ENCODE data around the gene NDUFAF2. TPM values are rescaled to one million over a fixed set of nuclear protein-coding genes. Genes with fewer than 3 reads are reported as not detected.
"Not testable (repeated sequence)": the region's sequence is repeated elsewhere in the genome, so short reads cannot be mapped to it uniquely, and the experiment has no call there.

NDUFAF2 gene
- total RNA-seq, 1 donor from 2014 or later: 27.0 TPM

DNA sequence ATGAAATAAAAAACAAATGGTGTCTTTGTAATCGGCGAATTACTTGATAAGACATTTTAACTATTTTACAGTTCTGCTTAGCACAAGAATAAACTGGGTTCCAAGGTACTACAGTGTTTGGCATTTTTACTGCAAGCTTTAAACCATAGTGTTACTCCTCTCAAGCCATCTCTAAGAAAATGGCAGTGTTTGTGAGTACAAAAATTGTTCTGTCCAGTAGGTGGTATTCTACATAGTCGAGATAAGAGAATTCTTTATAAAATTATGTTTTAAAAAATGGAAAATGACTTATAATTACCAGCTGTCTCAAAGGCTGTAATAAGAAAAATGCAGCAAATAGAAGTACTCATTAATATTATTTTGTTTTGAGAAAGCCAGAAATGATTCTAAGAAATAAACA is 214.1 kb downstream of the NDUFAF2 start:
- ATAC-seq: no peak
- intact Hi-C loops (cut with DNase I): no loop called here
- no peak for DNase-seq (ENCODE audit: low spot score)

DNA sequence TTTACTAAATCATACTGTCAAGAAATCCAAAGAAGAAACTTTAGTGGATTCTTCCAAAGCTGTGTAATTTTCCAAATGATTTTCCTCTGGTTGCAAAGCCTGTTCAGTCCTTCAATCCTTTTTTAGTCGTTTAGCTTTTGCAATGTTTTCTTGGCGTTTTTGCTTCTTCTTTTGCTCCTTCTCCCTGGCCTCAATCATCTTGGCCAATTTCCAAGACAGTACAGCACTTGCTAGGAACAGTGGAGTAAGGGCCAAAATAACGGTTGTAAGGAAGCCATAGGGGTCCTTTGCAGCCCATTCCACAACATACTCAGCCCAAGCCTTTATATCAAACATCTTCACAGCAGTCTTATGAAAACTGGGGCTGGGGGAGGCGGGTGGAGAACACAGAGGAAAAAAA is 214.8 kb downstream of the NDUFAF2 start:
- DNase-seq (ENCODE audit: low spot score) (no peak), ATAC-seq (no peak)
- intact Hi-C loops (cut with DNase I): loop anchor here (10.0 kb wide), 1 partner anchor 175 kb away; the partner anchor contains the start of gene ZSWIM6

DNA sequence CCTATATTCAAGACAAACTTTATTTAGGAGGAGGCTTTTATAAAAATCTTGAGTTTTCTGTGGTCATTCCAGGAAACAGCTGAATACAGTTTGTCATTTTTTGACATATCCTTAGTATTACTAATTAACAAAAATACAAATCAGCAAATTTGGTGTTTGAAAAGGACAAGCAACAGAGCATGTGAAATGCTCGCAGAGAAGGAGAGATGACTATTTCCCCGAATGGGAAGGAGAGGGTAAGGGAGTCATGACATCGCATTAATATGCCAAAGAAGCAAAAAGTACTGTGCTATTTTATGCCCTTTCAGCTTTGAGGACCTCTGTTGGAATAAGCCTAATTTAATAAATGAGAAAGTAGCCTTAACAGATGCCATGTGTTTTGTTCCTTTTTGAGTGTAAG is 215.5 kb downstream of the NDUFAF2 start:
- ATAC-seq: no peak
- DNase-seq (ENCODE audit: low spot score): no peak
- intact Hi-C loops (cut with DNase I): loop anchor here (10.0 kb wide), 1 partner anchor 174 kb away; the partner anchor contains the start of gene ZSWIM6

DNA sequence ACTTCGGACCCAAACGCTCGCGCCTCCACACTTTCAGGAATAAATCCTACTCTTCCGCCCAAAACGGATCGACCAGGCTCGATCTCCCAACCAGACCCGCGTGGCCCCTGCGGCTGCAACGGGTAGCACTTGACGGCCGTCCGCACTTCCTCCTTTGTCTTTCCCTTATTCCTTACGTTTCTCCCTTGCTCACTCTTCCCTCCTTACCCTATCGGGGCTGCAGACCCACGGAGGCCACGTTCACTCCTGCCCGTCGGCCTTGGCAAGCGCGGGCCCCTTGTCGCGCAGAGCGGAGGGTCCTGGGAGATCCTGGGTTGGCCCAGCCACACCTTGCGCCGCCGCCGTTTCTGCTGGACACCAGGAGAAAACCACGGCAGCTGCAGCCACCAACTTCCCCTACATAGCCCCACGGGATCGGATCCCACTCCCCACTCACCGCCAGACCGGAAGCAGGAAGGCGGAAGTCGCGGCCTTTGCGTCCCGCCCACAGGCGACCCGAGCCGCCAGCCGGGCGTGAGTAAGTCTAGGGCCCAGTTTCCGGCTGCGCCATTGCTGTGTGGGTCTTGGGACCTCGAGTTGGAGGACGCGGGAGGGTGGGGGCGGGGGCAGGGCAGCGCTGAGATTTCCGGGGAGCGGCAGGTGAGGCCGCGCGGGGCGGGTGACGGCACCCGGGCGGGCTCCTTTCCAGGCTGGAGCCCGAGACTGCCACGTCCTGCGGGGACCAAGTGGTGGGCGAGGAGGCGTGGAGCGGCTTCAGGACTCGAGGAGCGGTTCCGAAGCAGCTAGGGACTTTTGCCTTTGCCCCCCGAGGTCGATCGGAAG is 217.2 kb downstream of the NDUFAF2 start, which contains the start of gene SMIM15:
TSS of gene SMIM15 (minus strand) at position 459 of the 822 bp plus-strand sequence. CDS start 2,297 bp downstream, outside the sequence.
- peak; percentile 92 for DNase-seq (ENCODE audit: low spot score)
- ATAC-seq: peak; percentile 98
- intact Hi-C loops (cut with DNase I): loop anchor here (10.0 kb wide), 1 partner anchor 173 kb away; the partner anchor contains the start of gene ZSWIM6

DNA sequence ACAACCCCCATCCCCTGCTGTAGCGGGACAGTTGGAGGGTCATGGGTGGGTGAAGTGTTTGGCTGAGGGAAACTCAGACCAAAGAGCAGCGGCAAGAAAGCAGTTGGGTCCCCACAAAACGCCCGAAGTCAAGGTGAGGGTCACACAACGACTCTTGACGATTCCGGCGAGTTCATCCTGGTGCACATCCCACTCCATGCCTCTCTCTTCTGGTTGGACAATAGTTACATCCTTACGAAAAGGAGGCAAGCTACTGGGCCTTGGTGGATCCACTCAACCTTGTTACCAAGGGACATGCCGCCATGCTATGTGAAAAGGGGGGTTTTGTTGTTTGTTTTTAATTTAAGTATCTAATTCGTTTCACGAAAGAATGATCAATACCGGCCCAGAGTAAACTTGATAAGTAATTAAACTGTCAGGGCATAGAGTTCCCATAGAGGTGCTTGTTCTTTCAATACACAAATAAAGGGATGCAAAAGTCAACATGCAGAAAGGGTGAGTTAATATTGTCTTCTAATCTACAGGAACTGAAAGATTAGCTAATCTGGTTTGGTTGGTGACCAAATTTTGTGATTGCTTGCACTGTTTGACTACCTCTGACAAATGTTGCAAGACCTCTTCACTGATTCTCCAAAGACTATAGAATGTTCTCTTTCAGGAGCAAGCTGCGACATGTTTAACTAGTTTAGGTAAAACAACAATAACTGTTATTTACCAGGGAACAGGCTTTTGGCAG is 218.0 kb downstream of the NDUFAF2 start:
- intact Hi-C loops (cut with DNase I): loop anchor here (10.0 kb wide), 1 partner anchor 172 kb away; the partner anchor contains the start of gene ZSWIM6
- DNase-seq (ENCODE audit: low spot score) (peak; percentile 58), ATAC-seq (peak; percentile 43)

DNA sequence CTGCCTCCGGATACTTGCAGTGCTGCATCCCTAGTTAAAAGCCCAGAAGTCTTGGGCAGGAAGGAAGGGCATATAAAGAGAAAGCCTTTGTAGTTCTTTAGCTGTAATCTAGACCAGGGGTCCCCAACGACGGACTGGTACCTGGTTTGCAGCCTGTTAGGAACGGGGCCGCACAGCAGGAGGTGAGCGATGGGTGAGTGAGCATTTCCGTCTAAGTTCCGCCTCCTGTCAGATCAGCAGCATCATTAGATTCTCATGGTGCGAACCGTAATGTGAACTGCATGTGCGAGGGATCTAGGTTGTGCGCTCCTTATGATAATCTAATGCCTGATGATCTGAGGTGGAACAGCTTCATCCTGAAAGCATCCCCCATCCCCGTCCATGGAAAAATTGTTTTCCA is 218.9 kb downstream of the NDUFAF2 start:
- DNase-seq (ENCODE audit: low spot score) (no peak), ATAC-seq (no peak)
- intact Hi-C loops (cut with DNase I): loop anchor here (10.0 kb wide), 1 partner anchor 171 kb away; the partner anchor contains the start of gene ZSWIM6

DNA sequence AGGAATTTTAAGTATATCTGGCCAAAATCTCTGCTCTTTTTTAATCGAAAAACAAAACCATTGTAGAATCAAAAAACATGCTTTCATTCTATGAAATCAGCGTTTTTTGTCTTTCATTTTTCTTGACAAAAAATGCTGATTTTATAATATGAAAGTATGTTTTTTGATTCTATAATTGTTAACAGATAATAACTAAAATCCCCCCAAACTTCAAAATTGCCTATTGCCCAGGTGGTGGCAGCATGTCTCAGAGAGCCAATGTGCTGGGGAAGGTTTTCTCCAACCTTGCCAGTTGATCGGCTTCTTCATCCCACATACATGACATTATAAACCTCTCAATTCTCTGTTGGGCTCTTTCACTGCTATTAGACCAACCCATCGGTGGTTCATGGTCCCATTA is 222.4 kb downstream of the NDUFAF2 start:
- no peak for DNase-seq (ENCODE audit: low spot score)
- ATAC-seq: no peak
- intact Hi-C loops (cut with DNase I): loop anchor here (10.0 kb wide), 1 partner anchor 167 kb away; the partner anchor contains the start of gene ZSWIM6

DNA sequence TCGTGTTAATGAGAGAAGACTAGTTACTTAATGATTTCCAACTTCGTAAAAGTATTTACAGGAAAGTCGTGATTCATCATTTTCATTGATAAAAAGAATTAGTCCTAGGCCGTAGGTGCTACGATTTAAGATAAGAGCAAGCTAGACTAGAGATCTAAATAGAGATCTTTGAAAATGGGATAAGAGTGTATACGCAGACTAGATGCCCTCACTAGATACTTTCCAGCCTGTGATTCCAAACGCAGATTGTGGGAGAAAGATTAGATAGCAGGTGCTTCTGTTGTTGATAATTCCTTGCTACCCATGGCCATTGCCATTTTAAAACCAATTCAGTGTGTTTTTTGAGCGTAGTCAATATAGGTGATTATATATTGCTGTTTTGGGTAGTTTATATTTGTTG is 223.9 kb downstream of the NDUFAF2 start:
- DNase-seq (ENCODE audit: low spot score) (no peak), ATAC-seq (no peak)
- intact Hi-C loops (cut with DNase I): loop anchor here (10.0 kb wide), 1 partner anchor 166 kb away; the partner anchor contains the start of gene ZSWIM6

DNA sequence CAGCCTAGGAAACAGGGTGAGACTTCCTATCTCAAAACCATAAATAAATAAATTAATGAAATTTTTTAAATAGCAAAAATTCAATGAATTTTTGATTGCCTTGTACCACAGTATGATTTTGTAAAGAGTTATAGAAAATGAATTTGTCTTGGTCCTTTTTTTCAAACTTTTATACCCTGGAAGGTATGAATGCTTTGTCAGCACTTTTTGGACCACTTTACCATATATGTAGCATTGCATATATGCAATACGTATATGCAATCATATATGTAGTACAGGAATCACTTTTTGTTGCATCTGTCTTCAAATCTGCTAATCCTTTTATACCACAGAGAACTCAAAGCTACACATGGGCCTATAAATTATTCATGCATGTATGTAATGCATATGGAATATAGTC is 226.5 kb downstream of the NDUFAF2 start:
- ATAC-seq (no peak), DNase-seq (ENCODE audit: low spot score) (no peak)
- intact Hi-C loops (cut with DNase I): no loop called here

DNA sequence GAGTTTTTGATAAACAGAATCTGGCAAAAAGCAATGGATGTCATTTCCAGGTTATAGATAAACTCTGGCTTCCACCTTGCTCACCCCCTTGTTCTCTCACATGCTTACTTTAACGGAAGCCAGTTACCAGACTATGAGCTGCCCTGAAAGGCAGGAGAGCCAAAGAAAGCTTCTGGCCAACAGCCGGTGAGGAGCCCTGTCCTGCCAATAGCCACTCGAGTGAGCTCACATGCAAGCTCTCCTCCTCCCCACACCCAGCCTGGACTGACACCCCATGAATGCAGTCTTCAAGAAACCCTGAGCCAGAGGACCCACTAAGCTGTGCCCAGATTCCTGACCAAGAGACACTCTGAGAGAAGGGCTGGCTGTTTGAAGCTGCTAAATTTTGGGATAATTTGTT is 231.6 kb downstream of the NDUFAF2 start:
- ATAC-seq (no peak), DNase-seq (ENCODE audit: low spot score) (no peak)
- intact Hi-C loops (cut with DNase I): no loop called here

DNA sequence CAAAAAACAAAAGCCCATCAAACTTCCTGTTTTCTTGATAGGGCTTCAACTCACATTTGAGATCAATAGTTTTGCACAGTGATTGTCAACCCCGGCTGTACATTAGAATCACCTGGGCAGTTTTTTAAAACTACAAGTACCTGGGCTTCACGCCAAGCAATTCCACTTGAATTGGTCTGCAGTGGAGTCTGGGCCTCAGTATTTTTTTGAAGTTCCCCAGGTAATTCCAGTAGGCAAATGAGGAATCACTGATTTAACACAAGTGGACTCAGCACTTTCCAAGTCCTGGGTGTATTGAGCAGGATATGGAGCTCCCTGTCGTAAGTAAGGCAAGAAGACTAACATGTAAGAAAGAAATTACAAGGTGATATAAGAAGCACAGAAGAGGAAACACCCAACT is 232.1 kb downstream of the NDUFAF2 start:
- DNase-seq (ENCODE audit: low spot score): no peak
- no peak for ATAC-seq
- intact Hi-C loops (cut with DNase I): no loop called here

DNA sequence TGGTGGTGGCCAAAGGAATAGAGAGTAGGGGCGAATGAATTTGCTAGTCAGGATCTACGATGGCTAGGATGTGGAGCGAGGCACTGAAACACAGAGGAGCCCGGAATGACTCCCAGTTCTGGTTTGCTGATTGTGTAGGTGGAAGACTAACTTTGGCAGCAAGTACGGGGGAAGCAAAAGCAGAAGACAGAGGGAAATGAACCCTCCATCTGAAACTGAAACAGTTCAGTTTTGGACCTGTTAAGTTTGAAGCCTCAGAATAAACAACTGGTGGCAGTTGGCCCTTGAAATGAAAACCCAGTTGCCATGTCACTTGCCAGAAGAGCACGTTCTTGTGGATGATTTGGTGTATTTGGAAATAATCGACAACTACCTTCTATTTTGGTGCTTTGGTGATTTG is 232.7 kb downstream of the NDUFAF2 start:
- no peak for ATAC-seq
- intact Hi-C loops (cut with DNase I): no loop called here

DNA sequence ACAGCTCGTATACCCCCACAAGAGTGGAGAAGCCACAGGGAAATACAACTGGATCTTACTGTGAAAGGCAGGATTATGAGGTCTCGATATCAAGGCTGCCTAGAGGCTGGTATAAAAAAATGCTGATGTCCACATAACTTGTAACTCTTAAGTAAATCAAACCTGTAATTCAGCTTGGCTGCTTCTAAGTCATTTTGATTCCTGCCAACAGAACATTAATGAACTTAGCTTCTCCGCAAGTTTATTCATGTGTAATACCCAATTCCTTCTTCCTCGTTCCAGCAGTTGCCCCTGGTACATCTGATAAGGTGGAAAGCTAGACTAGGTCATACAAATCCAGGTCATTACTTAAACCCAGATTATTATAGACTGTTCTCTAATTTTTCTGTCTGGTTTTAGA is 233.7 kb downstream of the NDUFAF2 start:
- intact Hi-C loops (cut with DNase I): no loop called here
- ATAC-seq: no peak
- no peak for DNase-seq (ENCODE audit: low spot score)

More for the DNA sequence above, 232.7 kb downstream of the NDUFAF2 start:
- no peak for DNase-seq (ENCODE audit: low spot score)

DNA sequence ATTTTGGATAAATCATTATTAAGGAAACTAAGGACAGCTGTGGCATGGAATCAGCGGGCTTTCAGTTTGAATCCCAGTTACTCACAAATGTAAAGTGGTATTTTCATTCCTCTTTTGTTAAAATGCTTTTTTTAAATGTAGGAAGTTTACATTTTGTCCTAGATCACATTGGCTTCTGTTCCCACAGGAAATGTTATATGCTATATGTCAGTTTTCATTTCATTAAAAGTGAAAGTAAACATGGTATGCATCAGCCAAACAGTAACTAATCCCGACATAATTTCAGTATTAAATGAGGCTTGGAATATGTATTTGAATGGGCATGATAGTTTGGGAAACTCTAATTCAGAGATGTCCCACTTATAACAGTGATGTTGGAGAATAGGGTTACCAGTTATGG is 235.9 kb downstream of the NDUFAF2 start:
- intact Hi-C loops (cut with DNase I): no loop called here
- DNase-seq (ENCODE audit: low spot score) (no peak), ATAC-seq (no peak)

DNA sequence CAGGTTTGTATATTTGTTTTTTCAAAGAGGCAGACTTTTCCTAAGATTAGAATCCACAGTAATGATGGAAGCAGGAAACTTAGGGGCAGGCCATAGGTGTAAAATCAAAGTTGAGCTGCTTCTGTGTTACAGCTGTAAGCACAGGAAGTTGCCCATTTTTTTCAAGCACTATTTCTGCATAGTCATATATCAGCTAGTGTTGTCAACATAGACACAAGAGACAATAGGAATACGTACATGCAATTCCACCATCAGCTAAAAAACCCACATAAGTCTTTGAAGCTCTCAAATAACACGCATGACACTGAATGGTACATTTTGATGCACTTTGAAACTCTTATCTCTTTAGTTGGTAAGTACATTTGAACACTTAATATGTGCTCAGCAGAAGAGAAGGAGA is 237.4 kb downstream of the NDUFAF2 start:
- intact Hi-C loops (cut with DNase I): no loop called here
- ATAC-seq (no peak), DNase-seq (ENCODE audit: low spot score) (no peak)

DNA sequence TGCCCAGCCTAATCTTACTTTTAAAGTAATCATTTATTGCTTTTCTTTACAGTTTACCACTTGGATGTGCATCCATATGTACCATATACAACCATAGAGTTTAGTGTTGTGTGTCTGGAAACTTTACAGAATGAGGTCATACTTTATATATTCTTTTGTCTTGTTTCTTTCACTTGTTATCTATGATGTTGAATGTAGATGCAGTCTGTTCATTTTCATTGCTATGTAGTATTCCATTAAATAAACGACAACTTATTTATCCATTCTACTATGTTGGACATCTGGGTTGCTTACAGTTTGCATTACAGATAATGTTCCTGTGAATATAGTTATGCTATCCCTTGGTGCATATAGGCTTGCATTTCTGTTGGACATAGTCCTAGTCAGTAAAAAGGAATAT is 238.5 kb downstream of the NDUFAF2 start:
- ATAC-seq (no peak), DNase-seq (ENCODE audit: low spot score) (no peak)
- intact Hi-C loops (cut with DNase I): no loop called here

DNA sequence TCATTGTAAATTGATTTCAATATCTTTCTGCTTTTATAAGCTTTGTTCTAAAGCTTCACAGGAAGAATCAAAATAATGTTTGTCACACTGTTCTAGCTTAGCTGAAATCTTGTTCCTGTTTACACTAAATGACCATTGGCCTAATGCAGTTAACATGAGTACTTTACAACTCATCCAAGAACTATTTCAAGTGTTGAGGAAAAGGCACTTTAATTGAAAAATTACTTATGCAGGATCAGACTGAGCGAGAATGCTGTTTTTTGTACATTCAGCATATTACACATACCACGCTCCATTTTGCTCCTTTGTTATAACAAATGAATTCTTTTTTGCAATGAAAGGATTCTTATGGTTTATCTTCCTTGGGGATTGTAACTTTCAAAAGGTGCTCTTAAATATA is 239.7 kb downstream of the NDUFAF2 start:
- ATAC-seq: no peak
- no peak for DNase-seq (ENCODE audit: low spot score)
- intact Hi-C loops (cut with DNase I): no loop called here

DNA sequence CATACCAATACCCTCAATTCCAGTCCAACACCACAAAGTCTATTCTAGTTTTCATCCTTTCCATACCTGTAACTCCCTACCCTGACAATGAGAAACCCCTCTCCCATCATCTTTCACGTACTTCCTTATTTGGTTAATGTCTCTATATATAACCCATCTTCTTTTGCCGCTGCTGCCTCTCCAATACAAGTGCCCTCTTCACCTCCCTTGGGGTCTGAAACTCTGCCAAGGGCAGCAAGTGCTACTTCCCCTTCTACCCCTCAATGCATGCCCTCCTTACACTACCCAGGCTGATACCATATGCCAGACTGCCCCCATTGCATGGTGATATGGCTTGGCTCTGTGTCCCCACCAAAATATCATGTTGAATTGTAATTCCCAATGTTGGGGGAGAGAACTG is 241.6 kb downstream of the NDUFAF2 start:
- intact Hi-C loops (cut with DNase I): no loop called here

DNA sequence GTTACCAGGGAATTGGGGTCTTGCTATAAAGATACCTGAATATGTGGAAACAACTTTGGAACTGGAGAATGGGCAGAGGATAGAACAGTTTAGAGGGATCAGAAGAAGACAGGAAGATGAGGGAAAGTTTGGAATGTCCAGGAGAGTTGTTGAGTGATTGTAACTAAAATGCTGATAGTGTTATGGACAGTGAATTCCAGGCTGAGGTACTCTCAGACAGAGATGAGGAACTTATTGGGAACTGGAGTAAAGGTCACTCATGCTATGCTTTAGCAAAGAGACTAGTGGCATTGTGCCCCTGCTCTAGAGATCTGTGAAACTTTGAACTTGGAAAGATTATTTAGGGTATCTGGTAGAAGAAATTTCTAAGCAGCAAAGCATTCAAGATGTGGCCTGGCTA is 242.3 kb downstream of the NDUFAF2 start:
- DNase-seq (ENCODE audit: low spot score); ATAC-seq; intact Hi-C loops (cut with DNase I): not testable (repeated sequence)

More for the DNA sequence above, 241.6 kb downstream of the NDUFAF2 start:
- DNase-seq (ENCODE audit: low spot score) (no peak), ATAC-seq (no peak)

DNA sequence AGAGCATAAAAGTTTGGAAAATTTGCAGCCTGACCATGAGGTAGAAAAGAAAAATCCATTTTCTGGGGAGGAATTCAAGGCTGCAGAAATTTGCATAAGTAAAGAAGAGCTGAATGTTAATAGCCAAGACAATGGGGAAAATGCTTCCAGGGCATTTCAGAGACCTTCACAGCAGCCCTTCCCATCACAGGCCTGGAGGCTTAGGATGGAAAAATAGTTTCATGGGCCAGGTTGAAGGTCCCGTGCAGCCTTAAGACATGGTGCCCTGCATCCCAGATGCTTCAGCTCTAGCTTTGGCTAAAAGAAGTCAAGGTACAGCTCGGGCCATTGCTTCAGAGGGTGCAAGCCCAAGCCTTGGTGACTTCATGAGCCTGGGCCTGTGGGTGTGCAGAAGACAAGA is 242.8 kb downstream of the NDUFAF2 start:
- intact Hi-C loops (cut with DNase I); ATAC-seq; DNase-seq (ENCODE audit: low spot score): not testable (repeated sequence)
